Fibroblast of villous mesenchyme (primary cell): Measurements from ENCODE around the gene SOX6. TPM values are rescaled to one million over a fixed set of nuclear protein-coding genes. Genes with fewer than 3 reads are reported as not detected.

Source experiments
- DNase-seq: peaks from one replicate; pipeline ENCODE4 v3.0.0-alpha.2; 2010; ENCODE audit warnings: low read depth
- H3K4me3 ChIP-seq: 2 replicates; pipeline ENCODE4 v1.5.1; 2011; ENCODE audit warnings: low read depth, mild to moderate bottlenecking, low read length
- total RNA-seq: library from RNA; depleted of rRNA; stranded (reverse); fragments of >200 nt; gene quantifications from 2 replicates; pipeline ENCODE4 v1.2.3, GENCODE V29; 2012
- TF ChIP-seq, protein P1 (sequence below): IDR thresholded peaks from 2 replicates; pipeline ENCODE4 v1.5.1; 2012; ENCODE audit warnings: low read depth, mild to moderate bottlenecking, low read length; ENCODE audit not compliant: insufficient read depth

SOX6 gene
- total RNA-seq, 1 donor = 22.0 TPM

DNA sequence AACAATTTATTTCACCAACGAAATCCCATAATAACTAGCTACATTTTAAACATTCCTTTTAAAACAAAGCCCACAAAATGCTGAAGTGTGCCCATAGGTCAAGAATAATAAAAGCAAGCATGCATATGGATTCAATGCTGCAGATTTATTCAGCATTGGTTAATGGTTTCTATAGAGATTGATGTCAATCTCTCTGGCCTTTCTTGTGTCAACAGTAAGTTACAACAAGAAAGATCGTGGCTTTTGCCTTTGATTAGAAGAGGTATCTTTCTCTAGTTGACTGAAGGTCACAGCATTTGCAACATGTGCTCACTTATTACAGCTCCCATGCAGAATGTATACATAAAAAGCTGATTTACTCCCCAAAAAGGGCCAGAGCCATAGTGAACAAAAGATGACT lies 1.4 kb upstream of the SOX6 start:
- TF ChIP-seq, protein P1, sequence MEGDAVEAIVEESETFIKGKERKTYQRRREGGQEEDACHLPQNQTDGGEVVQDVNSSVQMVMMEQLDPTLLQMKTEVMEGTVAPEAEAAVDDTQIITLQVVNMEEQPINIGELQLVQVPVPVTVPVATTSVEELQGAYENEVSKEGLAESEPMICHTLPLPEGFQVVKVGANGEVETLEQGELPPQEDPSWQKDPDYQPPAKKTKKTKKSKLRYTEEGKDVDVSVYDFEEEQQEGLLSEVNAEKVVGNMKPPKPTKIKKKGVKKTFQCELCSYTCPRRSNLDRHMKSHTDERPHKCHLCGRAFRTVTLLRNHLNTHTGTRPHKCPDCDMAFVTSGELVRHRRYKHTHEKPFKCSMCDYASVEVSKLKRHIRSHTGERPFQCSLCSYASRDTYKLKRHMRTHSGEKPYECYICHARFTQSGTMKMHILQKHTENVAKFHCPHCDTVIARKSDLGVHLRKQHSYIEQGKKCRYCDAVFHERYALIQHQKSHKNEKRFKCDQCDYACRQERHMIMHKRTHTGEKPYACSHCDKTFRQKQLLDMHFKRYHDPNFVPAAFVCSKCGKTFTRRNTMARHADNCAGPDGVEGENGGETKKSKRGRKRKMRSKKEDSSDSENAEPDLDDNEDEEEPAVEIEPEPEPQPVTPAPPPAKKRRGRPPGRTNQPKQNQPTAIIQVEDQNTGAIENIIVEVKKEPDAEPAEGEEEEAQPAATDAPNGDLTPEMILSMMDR = no peak
- DNase-seq = no peak
- no peak overlapping the region for H3K4me3 ChIP-seq

DNA sequence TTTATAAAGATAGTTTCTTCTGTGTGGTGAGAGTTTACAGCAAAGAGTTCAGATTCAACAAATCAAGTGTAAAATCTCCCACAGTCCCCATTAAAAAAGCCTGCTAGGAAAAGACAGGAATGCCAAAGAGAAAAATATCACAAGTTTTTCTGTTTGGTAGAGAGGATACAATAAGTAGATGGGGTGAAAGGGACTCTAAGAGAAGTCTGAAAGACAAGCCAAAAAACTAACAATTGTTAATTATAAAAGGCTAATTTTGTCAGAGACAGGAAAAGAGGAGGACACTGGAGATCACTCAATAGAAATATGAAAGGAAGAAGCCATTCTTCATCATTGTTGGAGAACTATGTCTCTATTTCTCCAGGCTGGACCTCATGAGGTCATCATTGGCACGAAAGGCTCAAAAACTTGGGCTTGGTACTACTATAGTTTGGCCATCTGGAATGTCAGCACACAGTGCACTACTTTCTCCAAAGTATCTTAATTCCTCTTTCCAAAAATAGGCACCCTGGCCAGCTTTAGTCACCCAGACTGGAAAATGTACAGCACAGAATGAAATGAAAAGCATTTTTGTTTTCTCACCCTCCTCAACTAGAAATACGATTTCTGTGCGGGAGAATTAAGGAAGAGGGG lies 531 bp upstream of the SOX6 start:
- H3K4me3 ChIP-seq = no peak overlapping the region
- TF ChIP-seq, protein P1 = no peak
- DNase-seq = no peak

DNA sequence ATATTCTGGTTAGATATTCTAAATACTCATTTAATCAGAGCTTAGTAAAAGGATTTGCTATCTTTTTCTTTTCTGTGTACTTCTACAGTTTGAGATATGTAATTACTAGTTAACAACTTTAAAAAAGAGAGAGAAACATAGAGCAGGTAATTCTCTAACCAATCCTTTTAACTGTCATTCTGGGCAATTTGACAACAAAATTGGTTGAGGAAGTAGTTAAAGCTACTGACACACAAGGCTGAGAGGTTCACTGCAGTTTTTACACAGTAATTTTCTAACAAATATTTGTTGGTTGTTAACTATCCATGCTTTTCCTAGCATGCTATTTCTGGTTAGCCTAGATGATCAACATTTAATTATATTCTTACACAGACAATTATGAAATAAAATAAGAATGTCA lies 3.6 kb downstream of the SOX6 start:
- TF ChIP-seq, protein P1 = no peak
- no peak overlapping the region for H3K4me3 ChIP-seq
- DNase-seq = no peak

DNA sequence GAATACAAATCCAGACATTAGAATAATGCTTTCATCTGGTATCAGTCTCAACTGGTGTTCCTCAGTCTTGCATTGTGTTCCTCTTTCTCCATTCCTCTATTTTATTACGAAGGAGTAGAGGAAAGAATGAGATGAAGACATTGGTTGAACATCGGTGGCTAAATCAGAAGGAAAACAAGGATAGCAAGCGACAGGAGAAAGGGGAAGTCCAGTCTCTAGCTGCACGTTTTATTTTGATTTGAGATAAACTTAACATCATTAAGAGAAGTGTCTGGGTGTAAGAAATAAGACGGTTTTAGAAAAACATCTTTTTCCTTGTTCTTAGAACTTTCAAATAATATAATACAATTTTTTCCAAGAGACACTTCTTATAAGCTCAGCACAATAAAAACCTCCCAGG lies 6.2 kb downstream of the SOX6 start:
- TF ChIP-seq, protein P1 = no peak
- no peak overlapping the region for H3K4me3 ChIP-seq
- no peak for DNase-seq

DNA sequence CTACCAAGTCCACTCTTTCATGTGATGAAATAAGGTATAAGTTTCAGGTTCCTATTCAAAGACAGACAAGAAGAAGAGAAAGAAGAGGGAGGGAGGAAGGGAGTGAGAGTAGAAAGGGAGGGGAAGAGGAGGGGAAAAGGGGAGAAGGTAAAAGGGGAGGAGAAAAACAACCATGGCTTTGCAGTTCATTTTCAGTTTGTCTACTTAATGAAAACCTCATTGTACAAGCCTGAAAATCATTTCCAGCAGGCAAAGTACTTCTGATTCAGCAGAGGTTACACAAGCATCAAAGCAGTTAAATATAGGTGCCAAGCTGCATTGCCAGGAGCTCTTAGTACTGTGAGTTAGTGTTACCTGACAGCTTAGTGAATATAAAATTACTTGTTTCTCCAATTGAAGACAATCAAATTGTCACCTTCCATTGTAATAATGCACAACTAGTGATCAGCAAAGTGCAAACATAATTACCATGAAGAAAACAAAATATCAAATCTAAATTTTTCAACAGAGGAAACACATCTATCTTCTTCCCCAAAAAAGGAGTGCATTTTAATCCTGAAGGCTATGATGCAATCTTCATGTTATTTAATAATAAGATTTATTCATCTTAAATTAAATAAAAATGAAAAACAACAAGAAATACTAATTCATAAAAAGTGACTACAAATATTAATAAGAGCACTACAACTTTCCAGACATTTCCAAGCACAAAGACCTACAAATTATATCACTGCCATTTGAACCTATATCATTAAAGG lies 8.2 kb downstream of the SOX6 start:
- no peak overlapping the region for H3K4me3 ChIP-seq
- TF ChIP-seq, protein P1 = no peak
- DNase-seq = no peak

DNA sequence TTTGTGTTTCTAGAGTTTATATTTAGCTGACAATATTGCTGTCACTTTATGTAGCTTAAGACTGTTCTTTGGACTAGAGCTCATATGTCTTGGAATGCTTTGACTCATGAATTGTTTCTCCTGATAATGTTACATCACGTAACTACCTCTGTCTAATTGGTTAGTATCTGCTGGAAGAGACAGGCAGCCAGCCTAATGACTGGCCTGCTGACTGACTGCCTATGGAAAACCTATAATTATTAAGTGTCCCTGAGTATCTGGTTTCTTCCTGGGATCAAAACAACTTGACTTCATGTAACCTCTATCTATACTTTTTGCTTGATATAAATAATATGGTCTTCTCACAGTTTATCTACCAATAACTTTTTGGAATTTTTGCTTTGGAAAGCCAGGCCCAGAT lies 9.4 kb downstream of the SOX6 start:
- no peak overlapping the region for H3K4me3 ChIP-seq
- TF ChIP-seq, protein P1 = no peak
- no peak for DNase-seq
